ENCODE results near the gene FAM78B.

DNA sequence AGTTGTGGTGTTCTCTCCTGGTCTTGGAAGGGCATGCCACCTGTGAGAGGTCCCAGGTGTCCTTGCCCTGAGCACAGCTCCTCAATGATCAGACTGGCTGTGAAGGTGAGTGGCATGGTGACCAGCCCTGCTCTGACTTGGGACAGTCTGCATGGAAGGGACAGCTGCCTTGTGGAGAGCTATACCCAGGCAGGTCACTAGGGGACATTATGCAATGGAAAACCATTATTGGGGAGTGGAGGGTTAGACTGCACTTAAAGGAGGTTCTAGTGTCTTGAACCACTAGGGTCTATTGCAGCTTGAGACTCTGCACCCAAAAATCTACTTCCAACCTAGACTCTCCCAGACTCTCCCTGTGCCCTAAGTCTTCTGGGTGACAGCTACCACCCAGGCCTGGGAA lies 24.8 kb downstream of the FAM78B start:
- no peak for TF ChIP-seq GATA2 (IDR thresholded peaks at IDR 0.05; ENCODE audit: low read depth, low read length)
- no peak for TF ChIP-seq GATA3 (IDR thresholded peaks at IDR 0.05; ENCODE audit: low read depth, low read length)
